ENCODE results near the gene PAPSS1. TPM values are rescaled to one million over a fixed set of nuclear protein-coding genes. Genes with fewer than 3 reads are reported as not detected.
"Not testable (repeated sequence)": the region's sequence is repeated elsewhere in the genome, so short reads cannot be mapped to it uniquely, and the experiment has no call there.

Gene PAPSS1
- polyA plus RNA-seq, 3 donors: 91.3 to 108 (median 101) TPM

DNA sequence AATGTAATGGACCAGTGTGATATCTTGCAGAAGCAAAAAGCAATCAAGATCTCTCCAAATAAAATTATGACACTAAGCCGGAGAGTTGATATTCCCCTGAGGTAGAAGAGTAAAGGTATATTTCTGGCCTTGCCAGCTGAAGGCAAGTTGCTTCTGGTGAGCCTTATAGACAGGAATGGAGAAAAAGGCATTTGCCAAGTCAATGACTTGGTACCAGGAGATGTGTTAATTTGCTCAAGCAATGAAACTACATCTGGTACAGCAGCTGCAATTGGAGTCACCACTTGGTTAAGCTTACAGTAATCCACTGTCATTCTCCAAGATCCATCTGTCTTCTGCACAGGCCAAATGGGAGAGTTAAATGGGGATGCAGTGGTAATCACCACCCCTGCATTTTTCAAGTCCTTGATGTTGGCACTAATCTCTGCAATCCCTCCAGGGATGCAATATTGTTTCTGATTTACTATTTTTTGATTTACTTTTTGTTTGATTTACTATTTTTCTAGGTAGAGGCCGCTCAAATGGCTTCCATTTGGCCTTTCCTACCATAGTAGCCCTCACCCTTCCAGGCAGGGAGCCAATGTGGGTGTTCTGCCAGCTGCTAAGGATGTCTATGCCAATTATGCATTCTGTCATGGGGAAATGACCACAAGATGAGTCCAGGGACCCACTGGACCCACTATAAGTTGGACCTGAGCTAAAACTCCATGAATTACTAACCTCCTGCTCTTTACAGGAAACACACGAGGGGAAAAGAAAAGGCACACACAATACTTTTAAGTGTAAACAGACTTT lies 6.3 kb upstream of the PAPSS1 start:
- DNase-seq (ENCODE audit: low read depth in 3 of 3, low spot score in 2 of 3): not testable (repeated sequence)

DNA sequence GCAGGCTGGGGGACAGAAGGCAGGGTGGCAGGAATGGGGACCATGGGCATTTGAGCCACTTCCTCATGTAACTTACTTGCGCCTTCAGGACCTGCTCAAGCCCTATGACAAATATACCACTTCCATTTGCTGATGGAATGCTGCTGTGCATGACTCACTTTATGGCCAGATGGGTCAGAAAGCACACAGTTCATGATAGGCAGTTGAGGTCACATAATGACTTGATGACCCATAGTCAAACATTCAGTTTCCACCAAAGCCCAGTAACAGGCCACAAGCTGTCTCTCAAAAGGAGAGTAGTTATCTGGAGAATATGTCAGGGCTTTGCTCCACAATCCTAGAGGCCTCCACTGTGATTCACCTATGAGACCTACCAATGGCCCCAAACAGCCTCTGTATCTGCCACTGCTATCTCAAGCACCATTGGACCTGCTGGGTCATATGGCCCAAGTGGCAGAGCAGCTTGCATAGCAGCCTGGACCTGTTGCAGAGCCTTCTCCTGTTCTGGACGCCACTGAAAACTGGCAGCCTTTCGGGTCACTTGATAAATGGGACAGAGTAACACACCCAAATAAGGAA lies 5.3 kb upstream of the PAPSS1 start:
- no peak for DNase-seq (ENCODE audit: low read depth in 3 of 3, low spot score in 2 of 3)

DNA sequence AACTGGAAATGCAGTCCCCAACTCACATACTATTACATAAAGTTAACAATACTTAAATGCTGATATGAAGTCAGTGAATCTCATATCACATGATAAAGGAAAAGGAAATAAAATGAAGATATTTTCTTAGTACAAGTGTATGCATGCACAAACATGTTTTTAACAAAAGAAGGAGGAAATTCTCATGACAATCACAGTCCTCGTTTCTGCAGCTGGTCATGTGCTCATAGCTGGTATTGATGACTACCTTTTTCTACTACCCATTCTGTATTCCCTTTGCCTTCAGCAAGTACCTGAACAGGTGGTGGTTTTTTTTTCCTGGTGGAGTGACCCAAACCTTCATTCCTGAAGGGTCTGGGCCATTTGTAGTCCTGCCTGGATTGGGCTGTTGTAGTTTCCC lies 3.3 kb upstream of the PAPSS1 start:
- not testable (repeated sequence) for DNase-seq (ENCODE audit: low read depth in 3 of 3, low spot score in 2 of 3)

DNA sequence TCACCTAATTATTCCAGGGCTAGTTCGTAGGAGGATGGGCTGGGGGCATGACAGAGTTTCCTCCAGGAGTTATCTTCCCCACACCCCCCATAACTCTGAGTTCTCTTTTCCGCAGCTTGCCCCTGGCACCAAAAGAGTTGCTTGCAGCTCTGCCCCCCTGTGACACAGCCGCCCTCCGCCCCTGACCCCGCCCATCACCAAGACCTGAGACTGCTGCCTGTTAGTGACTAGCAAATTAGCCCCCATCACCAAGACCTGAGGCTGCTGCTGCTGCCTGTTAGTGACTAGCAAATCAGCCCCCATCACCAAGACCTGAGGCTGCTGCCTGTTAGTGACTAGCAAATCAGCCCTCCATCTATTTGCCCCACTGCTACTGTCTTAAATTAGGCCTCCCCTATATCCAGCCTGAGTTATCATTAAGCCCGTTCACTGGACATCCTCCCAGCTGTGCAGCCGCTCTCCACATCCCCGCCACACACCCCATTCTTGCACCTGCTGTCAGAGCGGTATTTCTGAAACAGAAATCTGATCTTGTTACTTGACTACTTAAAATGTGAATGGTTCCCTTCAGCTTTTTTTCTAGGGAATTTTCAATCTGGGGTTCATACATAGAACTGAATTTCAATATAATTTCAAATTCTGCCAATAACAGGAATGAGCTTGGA lies 1.5 kb upstream of the PAPSS1 start:
- no peak for DNase-seq (ENCODE audit: low read depth in 3 of 3, low spot score in 2 of 3)

DNA sequence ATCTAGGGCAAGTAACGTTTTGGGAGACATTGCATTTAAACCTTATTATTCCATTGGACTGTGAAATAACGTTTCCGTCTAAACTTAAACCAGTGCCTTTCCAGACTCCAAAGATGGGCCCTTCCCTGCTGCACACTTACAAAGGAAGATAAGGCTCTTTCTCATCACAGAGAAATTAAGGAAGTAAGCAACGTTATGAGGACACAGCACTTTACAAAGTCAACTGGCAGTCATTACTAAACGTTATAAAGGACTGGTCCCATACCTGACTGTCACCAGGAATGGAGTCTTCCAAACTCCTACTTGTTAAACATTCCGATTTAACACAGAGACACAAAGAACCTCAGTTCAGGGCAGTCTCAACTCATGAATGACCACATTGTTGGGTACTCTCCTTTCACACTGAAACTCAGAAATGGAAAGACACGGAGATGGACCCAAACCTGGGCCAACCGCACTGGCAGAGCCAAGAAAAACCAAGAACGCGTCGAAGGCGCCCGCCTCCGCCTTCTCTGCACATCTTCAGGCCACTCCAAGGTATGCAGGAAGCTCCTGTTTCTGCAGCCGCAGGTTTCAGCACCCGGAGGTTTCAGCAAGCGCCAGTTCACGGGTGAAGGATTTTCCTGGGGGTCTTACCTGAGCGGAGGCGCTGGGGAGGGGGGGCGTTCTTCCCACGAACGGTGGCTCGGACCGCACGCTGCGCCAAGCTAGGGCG lies 670 bp downstream of the PAPSS1 start:
- peak in 1 of 3 donors; percentile 44 for DNase-seq (ENCODE audit: low read depth in 3 of 3, low spot score in 2 of 3)

- DNase-seq (ENCODE audit: low read depth in 3 of 3, low spot score in 2 of 3): no peak
Measured at GRCh38 chr4:107718351-107718965, 1.6 kb downstream of the PAPSS1 start.

- DNase-seq (ENCODE audit: low read depth in 3 of 3, low spot score in 2 of 3): no peak
Measured at GRCh38 chr4:107714256-107714655, 5.8 kb downstream of the PAPSS1 start.

DNA sequence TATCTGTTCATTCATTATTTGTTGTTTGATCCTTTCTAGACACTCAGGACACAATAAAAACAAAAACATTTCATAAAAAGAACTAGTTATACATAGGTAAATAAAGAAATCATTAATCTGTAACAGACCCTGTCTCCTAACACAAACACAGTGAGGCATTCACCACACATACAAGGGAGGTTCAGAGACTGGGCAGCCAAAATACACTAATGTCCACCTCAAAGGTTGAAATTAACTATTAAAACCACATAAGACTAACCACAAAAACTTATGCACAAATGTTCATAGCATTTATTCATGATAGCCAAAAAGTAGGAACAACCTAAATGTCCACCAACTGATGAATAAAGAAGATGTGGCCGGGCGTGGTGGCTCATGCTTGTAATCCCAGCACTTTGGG lies 7.8 kb downstream of the PAPSS1 start:
- no peak for DNase-seq (ENCODE audit: low read depth in 3 of 3, low spot score in 2 of 3)

- no peak for DNase-seq (ENCODE audit: low read depth in 3 of 3, low spot score in 2 of 3)
Measured at GRCh38 chr4:107711831-107712230, 8.2 kb downstream of the PAPSS1 start.

GRCh38 chr4:107710493-107711459 lies 9.3 kb downstream of the PAPSS1 start:
- DNase-seq (ENCODE audit: low read depth in 3 of 3, low spot score in 2 of 3): no peak

GRCh38 chr4:107709916-107710315 lies 10.1 kb downstream of the PAPSS1 start:
- DNase-seq (ENCODE audit: low read depth in 3 of 3, low spot score in 2 of 3): no peak

- DNase-seq (ENCODE audit: low read depth in 3 of 3, low spot score in 2 of 3): no peak
Measured at GRCh38 chr4:107708225-107708624, 11.8 kb downstream of the PAPSS1 start.

DNA sequence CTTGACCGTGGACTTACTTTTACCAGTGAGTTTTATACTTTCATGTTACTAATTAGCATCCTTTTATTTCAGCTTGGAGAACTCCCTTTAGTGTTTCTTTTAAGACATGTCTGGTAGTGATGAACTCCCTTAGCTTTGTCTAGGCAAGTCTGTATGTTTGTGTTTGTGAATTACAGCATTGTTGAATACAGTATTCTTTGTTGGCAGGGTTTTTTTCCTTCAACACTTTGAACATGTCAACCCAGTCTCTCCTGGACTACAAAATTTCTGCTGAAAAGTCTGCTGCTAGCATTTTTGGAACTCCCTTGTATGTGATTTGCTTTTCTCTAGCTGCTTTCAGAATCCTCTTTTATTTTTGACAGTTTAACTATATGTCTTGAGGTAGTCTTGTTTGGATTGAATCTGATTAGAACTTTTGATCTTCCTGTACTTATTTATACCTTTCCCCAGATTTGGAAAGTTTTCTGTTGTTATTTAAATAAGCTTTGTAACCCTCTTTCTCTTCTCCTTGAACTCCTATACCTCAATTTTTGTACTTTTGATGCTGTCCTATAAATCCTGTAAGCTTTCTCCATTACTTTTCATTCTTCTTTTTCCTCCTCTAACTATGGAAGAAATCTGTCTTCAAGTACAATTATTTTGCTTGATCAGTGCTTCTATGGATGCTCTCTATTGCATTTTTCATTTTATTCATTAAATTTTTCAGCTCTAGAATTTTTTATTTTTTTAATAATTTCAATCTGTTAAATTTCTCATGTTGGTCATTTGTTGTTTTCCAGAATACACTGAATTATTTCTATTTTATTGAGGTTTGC lies 14.1 kb downstream of the PAPSS1 start:
- DNase-seq (ENCODE audit: low read depth in 3 of 3, low spot score in 2 of 3): no peak

DNA sequence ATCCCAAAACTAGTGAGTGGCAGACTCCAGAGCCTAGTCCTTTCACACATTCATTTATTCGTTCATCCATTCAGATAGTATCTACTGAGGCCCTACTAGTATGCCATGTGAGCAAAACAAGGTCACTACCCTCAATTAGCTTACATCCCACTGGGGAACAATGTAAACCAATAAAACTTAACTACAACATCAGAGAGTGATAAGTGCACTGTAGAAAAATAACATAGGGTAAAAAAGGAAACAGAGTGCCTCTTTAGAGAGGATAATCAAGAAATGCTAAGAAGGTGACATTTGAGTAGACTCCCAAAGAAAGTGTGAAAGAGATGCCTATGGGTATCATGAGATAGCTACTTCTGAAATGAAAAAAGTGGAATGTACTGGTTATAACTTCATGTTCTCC lies 18.5 kb downstream of the PAPSS1 start:
- DNase-seq (ENCODE audit: low read depth in 3 of 3, low spot score in 2 of 3): no peak

DNA sequence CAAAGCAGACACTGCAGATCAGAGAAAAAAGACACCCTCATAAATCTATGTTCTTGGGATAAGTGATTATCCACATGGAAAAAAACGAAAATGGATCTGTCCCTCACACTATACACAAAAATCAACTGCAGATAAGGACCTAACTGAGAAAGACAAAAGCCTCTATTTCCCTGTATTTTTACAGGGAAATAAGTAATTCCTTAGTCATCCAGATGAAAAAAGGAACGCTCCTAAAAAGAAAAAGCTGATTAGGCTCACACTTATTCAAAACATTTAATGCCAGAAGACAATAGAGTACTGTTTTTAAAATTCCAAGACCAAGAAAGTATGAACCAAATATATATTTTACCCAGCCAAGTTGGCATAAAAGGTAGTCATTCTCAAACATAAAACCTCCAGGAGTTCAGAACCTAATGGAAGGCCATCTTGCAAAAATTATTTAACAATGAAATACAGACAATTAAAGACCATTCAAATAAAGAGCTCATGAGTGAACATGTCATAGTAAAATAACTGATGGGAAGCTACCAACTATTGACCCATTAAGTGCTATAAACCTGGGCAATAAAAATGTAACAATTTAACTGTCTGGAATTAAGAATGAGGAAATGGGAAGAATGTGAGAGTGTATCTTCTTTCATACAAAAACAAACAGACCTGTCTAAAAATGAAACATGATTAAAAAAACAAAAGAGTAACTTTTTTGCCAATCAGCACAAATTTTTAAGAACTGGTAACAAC lies 20.4 kb downstream of the PAPSS1 start:
- DNase-seq (ENCODE audit: low read depth in 3 of 3, low spot score in 2 of 3): no peak

DNA sequence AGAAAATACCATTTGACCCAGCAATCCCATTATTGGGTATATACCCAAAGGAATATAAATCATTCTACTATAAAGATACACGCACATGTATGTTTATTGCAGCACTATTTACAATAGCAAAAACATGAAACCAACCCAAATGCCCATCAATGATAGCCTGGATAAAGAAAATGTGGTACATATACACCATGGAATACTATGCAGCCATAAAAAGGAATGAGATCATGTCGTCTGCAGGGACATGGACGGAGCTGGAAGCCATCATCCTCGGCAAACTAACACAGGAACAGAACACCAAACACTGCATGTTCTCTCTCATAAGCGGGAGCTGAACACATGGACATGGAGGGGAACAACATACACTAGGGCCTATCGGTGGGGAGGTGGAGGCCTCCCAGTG lies 23.8 kb downstream of the PAPSS1 start:
- not testable (repeated sequence) for DNase-seq (ENCODE audit: low read depth in 3 of 3, low spot score in 2 of 3)

GRCh38 chr4:107693132-107693531 lies 26.9 kb downstream of the PAPSS1 start:
- DNase-seq (ENCODE audit: low read depth in 3 of 3, low spot score in 2 of 3): no peak

DNA sequence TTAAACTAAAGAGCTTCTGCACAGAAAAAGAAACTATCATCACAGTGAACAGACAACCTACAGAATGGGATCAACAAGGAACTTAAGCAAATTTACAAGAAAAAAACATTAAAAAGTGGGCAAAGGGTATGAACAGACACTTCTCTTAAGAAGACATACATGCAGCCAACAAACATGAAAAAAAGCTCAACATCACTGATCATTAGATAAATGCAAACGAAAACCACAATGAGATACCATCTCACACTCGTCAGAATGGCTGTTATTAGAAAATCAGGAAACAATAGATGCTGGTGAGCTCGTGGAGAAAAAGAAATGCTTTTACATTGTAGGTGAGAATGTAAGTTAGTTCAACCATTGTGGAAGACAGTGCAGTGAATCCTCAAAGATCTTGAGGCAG lies 27.8 kb downstream of the PAPSS1 start:
- DNase-seq (ENCODE audit: low read depth in 3 of 3, low spot score in 2 of 3): no peak

Data from right renal cortex interstitium (tissue), 3 donors.